H1 (cell line): Measurements from ENCODE around the gene ZRANB3. TPM values are rescaled to one million over a fixed set of nuclear protein-coding genes. Genes with fewer than 3 reads are reported as not detected.
"Not testable (repeated sequence)": the region's sequence is repeated elsewhere in the genome, so short reads cannot be mapped to it uniquely, and the experiment has no call there.

Source experiments
- CTCF ChIA-PET: fragments of 300-600 bp; sonication (Branson Sonifier 250); formaldehyde crosslinking; loops from one replicate; lab custom pipeline; 2021; ENCODE audit not compliant: partially characterized antibody; lab: Charles Lee
- POLR2A ChIA-PET: fragments of 300-600 bp; sonication (Branson Sonifier 250); formaldehyde crosslinking; loops from one replicate; lab custom pipeline; 2021; ENCODE audit warnings: inconsistent platforms; ENCODE audit not compliant: partially characterized antibody; lab: Charles Lee
- DNase-seq, 2 experiments: peaks; one replicate each; pipeline versions ENCODE4 v3.0.0 to v3.0.0-alpha.2; 2010 to 2022; ENCODE audit warnings: low spot score in 2 of 2, low read depth in 1 of 2, mixed read lengths in 1 of 2
- FAIRE-seq: peaks from 2 replicates; lab custom pipeline; 2011; peaks lifted over from hg19 to GRCh38; lab: Jason Lieb, UNC
- H2AFZ ChIP-seq: 2 replicates; pipeline ENCODE4 v1.8.1; 2012; ENCODE audit warnings: low read length, inconsistent platforms
- H2AK5ac ChIP-seq: 2 replicates; pipeline ENCODE4 v1.6.1; 2013; ENCODE audit warnings: low read depth, low read length
- H2BK120ac ChIP-seq: replicated peaks from 2 replicates; pipeline ENCODE3; 2013; ENCODE audit warnings: low read depth, low read length, inconsistent platforms
- H2BK12ac ChIP-seq: 2 replicates; pipeline ENCODE4 v1.6.1; 2013; ENCODE audit warnings: low read depth, low read length
- H2BK15ac ChIP-seq: 2 replicates; pipeline ENCODE4 v1.6.1; 2013; ENCODE audit warnings: low read length
- H2BK20ac ChIP-seq: 2 replicates; pipeline ENCODE4 v1.6.1; 2013; ENCODE audit warnings: low read length
- H2BK5ac ChIP-seq: 2 replicates; pipeline ENCODE4 v1.6.1; 2013; ENCODE audit warnings: low read depth, low read length
- H3K14ac ChIP-seq: 2 replicates; pipeline ENCODE4 v1.6.1; 2013; ENCODE audit warnings: inconsistent platforms; ENCODE audit not compliant: insufficient read length
- H3K18ac ChIP-seq: 2 replicates; pipeline ENCODE4 v1.6.1; 2013; ENCODE audit warnings: low read length; ENCODE audit errors: extremely low read depth
- H3K23ac ChIP-seq: 2 replicates; pipeline ENCODE4 v1.6.1; 2013; ENCODE audit warnings: inconsistent platforms; ENCODE audit not compliant: insufficient read length
- H3K23me2 ChIP-seq: 2 replicates; pipeline ENCODE4 v1.6.1; 2013; ENCODE audit warnings: low read depth, low read length
- H3K27ac ChIP-seq: 2 replicates; pipeline ENCODE4 v1.6.1; 2011; ENCODE audit warnings: low read depth, low read length, inconsistent platforms
- H3K27me3 ChIP-seq, 4 experiments: replicated peaks in 1 of 4; 1 replicate in 1 of 4; 2 replicates in 3 of 4; pipeline versions ENCODE4 v1.6.1 to v1.8.1; 2011 to 2013; ENCODE audit warnings: low read length in 3 of 4, mild to moderate bottlenecking in 3 of 4, inconsistent platforms in 2 of 4, mixed read lengths in 2 of 4, moderate library complexity in 1 of 4; ENCODE audit not compliant: control insufficient read depth in 3 of 4, insufficient read depth in 3 of 4; ENCODE audit errors: extremely low read depth in 1 of 4
- H3K36me3 ChIP-seq, 4 experiments: 2 replicates each; pipeline versions ENCODE4 v1.6.1 to v1.8.1; 2011 to 2013; ENCODE audit warnings: mild to moderate bottlenecking in 4 of 4, low read length in 3 of 4, moderate library complexity in 2 of 4, control low read depth in 1 of 4, inconsistent platforms in 1 of 4; ENCODE audit not compliant: insufficient read depth in 4 of 4, control insufficient read depth in 2 of 4
- H3K4ac ChIP-seq: replicated peaks from 2 replicates; pipeline ENCODE3; 2013; ENCODE audit warnings: low read length, low read depth, mixed read lengths, inconsistent platforms; ENCODE audit not compliant: insufficient read length
- H3K4me1 ChIP-seq, 4 experiments: replicated peaks in 1 of 4; 1 replicate in 1 of 4; 2 replicates in 3 of 4; pipeline versions ENCODE4 v1.6.1 to v1.8.1; 2011 to 2013; ENCODE audit warnings: low read length in 3 of 4, inconsistent platforms in 2 of 4, mixed read lengths in 1 of 4; ENCODE audit not compliant: insufficient read depth in 4 of 4, control insufficient read depth in 3 of 4
- H3K4me2 ChIP-seq, 2 experiments: 2 replicates each; pipeline versions ENCODE4 v1.6.1 to v1.8.1; 2011 to 2013; ENCODE audit warnings: low read depth in 2 of 2, low read length in 2 of 2, control low read depth in 1 of 2, inconsistent platforms in 1 of 2, mild to moderate bottlenecking in 1 of 2; ENCODE audit not compliant: insufficient read depth in 1 of 2
- H3K4me3 ChIP-seq, 4 experiments: fragments of 200-600, 300-600 bp in 1 of 4; sonication (generic), shearing (Covaris generic), sonication (Bioruptor Twin) in 1 of 4; 2 replicates each; pipeline versions ENCODE4 v1.5.1 to v1.8.1; 2011 to 2016; ENCODE audit warnings: low read length in 4 of 4, low read depth in 3 of 4, control low read depth in 2 of 4, inconsistent platforms in 2 of 4, mild to moderate bottlenecking in 2 of 4, mixed read lengths in 1 of 4, moderate library complexity in 1 of 4; ENCODE audit not compliant: insufficient read depth in 2 of 4; ENCODE audit errors: extremely low read depth in 1 of 4
- H3K56ac ChIP-seq: replicated peaks from 2 replicates; pipeline ENCODE3; 2013; ENCODE audit warnings: low read depth, mild to moderate bottlenecking, mixed read lengths, low read length, inconsistent platforms; ENCODE audit not compliant: insufficient read length
- H3K79me1 ChIP-seq: 2 replicates; pipeline ENCODE4 v1.6.1; 2013; ENCODE audit warnings: low read depth, low read length, control low read depth
- H3K79me2 ChIP-seq, 2 experiments: 2 replicates each; pipeline versions ENCODE4 v1.6.1 to v1.8.1; 2012 to 2013; ENCODE audit warnings: low read length in 2 of 2, mild to moderate bottlenecking in 2 of 2, inconsistent platforms in 1 of 2; ENCODE audit not compliant: insufficient read depth in 2 of 2, control insufficient read depth in 1 of 2
- H3K9ac ChIP-seq, 4 experiments: replicated peaks in 1 of 4; 1 replicate in 1 of 4; 2 replicates in 3 of 4; pipeline versions ENCODE4 v1.6.1 to v1.8.1; 2011 to 2013; ENCODE audit warnings: low read depth in 3 of 4, low read length in 3 of 4, control low read depth in 2 of 4, mild to moderate bottlenecking in 2 of 4, moderate library complexity in 2 of 4, inconsistent platforms in 1 of 4; ENCODE audit errors: extremely low read depth in 1 of 4
- H3K9me3 ChIP-seq, 2 experiments: 2 replicates each; pipeline versions ENCODE4 v1.6.1 to v1.8.1; 2012 to 2013; ENCODE audit warnings: mild to moderate bottlenecking in 2 of 2, moderate library complexity in 2 of 2, control low read depth in 1 of 2, inconsistent platforms in 1 of 2, low read depth in 1 of 2, low read length in 1 of 2, mixed read lengths in 1 of 2; ENCODE audit not compliant: insufficient read depth in 2 of 2
- H4K20me1 ChIP-seq, 2 experiments: replicated peaks in 1 of 2; 2 replicates each; pipeline versions ENCODE3 to v1.8.1; 2011 to 2013; ENCODE audit warnings: inconsistent platforms in 2 of 2, low read length in 2 of 2, mild to moderate bottlenecking in 1 of 2; ENCODE audit not compliant: insufficient read depth in 2 of 2, control insufficient read depth in 1 of 2
- H4K5ac ChIP-seq: 2 replicates; pipeline ENCODE4 v1.6.1; 2013; ENCODE audit warnings: low read length, low read depth, mixed read lengths, inconsistent platforms; ENCODE audit not compliant: insufficient read length
- H4K8ac ChIP-seq: 2 replicates; pipeline ENCODE4 v1.8.0; 2013; ENCODE audit warnings: mild to moderate bottlenecking, moderate library complexity, low read length, inconsistent platforms; ENCODE audit not compliant: insufficient read depth; ENCODE audit errors: extremely low read depth
- H4K91ac ChIP-seq: replicated peaks from 2 replicates; pipeline ENCODE3; 2013; ENCODE audit warnings: low read length, mixed read lengths, inconsistent platforms; ENCODE audit not compliant: insufficient read length
- WGBS, 2 experiments: shearing (Covaris generic) in 1 of 2; methylation state at CpG; one replicate each; pipeline versions ENCODE4 v1.1.6 to v1.1.7; 2013 to 2015; ENCODE audit warnings: low lambda C conversion rate in 2 of 2, mixed read lengths in 2 of 2, inconsistent platforms in 1 of 2, low coverage in 1 of 2, missing lambda C conversion rate in 1 of 2; ENCODE audit not compliant: insufficient replicate concordance in 2 of 2, insufficient coverage in 1 of 2, insufficient read length in 1 of 2; ENCODE audit errors: extremely low coverage in 1 of 2, missing lambda C conversion rate in 1 of 2; 5-methylcytosine and 5-hydroxymethylcytosine counted together
- polyA plus RNA-seq, 7 experiments: library from polyadenylated mRNA; depleted of rRNA in 3 of 7; stranded (reverse) in 5 of 7; unstranded in 2 of 7; fragments of >200 nt in 5 of 7; fragments of 200-250 nt in 2 of 7; gene quantifications; 1 replicate in 5 of 7; 2 replicates in 1 of 7; 4 replicates in 1 of 7; pipeline versions ENCODE4 v1.2.1 to v1.2.3, GENCODE V29; 2011 to 2013; ENCODE audit warnings: missing spikeins in 2 of 7, mixed read lengths in 2 of 7
- total RNA-seq: library from RNA; stranded (reverse); fragmentation: NEBNext Ultra II Directional; extraction: Animal tissue kit (Norgen Biotek cat#: 25700); gene quantifications from 2 replicates; pipeline ENCODE4 v1.2.1, GENCODE V29; 2021

Gene ZRANB3
- total and polyA plus RNA-seq, 2 of the 8 experiments (the other 6 are each of a cell fraction or from before 2014, with no cell fraction given): 4.5 to 19.3 TPM

DNA sequence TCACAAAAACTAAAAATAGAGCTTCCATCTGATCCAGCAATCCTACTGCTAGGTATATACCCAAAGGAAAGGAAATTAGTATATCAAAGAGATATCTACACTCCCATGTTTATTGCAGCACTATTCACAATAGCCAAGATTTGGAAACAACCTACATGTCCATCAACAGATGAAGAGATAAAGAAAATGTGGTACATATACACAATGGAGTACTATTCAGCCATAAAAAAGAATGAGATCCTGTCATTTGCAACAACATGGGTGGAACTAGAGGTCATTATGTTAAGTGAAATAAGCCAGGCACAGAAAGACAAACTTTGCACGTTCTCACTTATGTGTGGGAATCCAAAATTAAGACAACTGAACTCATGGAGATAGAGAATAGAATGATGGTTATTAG is 134.8 kb downstream of the ZRANB3 start:
- H3K23me2 ChIP-seq, H2BK5ac ChIP-seq, H3K4me1 ChIP-seq, H4K20me1 ChIP-seq, H3K56ac ChIP-seq, H3K9me3 ChIP-seq, H4K8ac ChIP-seq, H2AK5ac ChIP-seq, H4K5ac ChIP-seq, FAIRE-seq, H4K91ac ChIP-seq, H3K4me2 ChIP-seq, H3K27me3 ChIP-seq, H3K4me3 ChIP-seq, H3K14ac ChIP-seq, DNase-seq, H3K18ac ChIP-seq, H2BK120ac ChIP-seq, H2BK12ac ChIP-seq, H3K79me1 ChIP-seq, H3K36me3 ChIP-seq, POLR2A ChIA-PET, H3K9ac ChIP-seq, H3K4ac ChIP-seq, H2BK20ac ChIP-seq, H2AFZ ChIP-seq, H3K27ac ChIP-seq, H3K79me2 ChIP-seq, H3K23ac ChIP-seq, H2BK15ac ChIP-seq: not testable (repeated sequence)
- CTCF ChIA-PET: interaction anchor here (1.3 kb wide), 1 partner anchor 313 kb away, joined by 3 read pairs; no protein-coding TSS in a partner anchor
- 89% methylated on average over 1 of the region's 1 CpG; no CpG with 5 or more reads in 1 of the 2 experiments for WGBS, 2 experiments
